HG03025 (cell line): ENCODE measurements around the gene DNAJC12.
"Not testable (repeated sequence)": the region's sequence is repeated elsewhere in the genome, so short reads cannot be mapped to it uniquely, and the experiment has no call there.

Experiments
- ATAC-seq: cut with Tn5 transposase; IDR thresholded peaks from one replicate; pipeline ENCODE4 v1.9.1; 2021; ENCODE audit warnings: mild to moderate bottlenecking, moderate library complexity; ENCODE audit not compliant: unreplicated experiment, low FRiP score

DNAJC12 gene

DNA sequence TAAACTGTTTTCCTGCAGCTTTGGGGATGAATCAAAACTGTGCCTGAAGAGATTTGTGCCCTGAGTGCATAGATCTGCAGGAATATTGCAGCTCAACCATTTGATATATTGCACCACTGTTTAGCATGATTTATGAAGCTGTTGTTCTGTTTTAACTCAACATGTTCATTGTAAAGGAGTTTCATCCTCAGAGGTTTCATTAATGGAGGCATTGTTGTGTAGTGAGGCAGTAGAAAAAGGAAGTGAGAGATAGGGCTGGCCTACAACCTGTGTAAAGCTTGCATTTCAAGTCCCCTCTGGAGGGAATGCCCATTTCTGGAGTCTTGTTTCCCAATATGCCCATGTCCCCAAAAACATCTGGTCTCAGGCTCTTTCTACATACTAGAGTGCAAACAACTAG lies 67.5 kb downstream of the DNAJC12 start:
- ATAC-seq, result peak; percentile 76

DNA sequence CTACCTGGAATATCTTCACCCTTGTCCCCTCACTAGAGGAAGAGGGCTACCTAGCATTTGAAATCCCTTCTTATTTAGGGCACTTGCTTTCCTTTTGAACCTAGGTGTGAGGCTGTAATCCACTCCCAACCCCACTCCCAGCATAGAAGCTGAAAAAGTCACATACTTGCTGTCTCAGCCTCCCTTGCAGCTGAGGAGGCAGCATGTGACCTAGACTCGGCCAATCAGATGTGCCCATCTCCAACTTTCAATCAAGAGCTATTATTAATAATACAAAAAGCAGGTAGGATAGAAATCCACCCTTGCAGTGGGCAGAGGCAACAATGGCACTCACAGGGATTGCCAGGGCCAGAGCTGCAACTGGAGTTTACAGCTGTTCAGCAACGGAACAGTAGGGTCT lies 70.7 kb downstream of the DNAJC12 start:
- no peak for ATAC-seq

GRCh38 chr10:67764012-67764822 lies 73.8 kb downstream of the DNAJC12 start:
- ATAC-seq, result peak; percentile 88

- peak; percentile 18 for ATAC-seq
These were observed 74.4 kb downstream of the DNAJC12 start for GRCh38 chr10:67763499-67764011.

- ATAC-seq, result not testable (repeated sequence)
These were observed 75.4 kb downstream of the DNAJC12 start for GRCh38 chr10:67762567-67762966.

DNA sequence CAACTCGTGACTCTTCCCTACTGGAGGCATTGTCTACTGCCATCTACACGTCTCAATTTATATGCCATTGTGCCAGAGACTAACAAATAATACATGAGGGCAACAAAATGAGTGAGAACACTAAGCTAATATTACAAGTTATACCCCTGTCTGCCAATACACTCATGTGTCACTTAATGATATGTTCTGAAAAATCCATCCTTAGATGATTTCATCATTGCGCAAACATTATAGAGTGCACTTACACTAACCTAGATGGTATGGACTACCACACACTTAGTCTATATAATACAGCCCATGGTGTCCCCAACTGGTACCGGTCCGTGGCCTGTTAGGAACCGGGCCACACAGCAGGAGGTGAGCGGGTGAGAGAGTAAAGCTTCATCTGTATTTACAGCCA lies 77.7 kb downstream of the DNAJC12 start:
- ATAC-seq, result no peak
